NK-92 treated with Interleukin-12 subunit alpha and Interleukin-12 subunit beta, amount 100 ng/mL, for 24 hours (cell line): ENCODE measurements around the gene LHPP.

ENCODE experiments used
- DNase-seq: peaks from one replicate; lab custom pipeline; 2025; lab: John Stamatoyannopoulos, UW

The LHPP gene

DNA sequence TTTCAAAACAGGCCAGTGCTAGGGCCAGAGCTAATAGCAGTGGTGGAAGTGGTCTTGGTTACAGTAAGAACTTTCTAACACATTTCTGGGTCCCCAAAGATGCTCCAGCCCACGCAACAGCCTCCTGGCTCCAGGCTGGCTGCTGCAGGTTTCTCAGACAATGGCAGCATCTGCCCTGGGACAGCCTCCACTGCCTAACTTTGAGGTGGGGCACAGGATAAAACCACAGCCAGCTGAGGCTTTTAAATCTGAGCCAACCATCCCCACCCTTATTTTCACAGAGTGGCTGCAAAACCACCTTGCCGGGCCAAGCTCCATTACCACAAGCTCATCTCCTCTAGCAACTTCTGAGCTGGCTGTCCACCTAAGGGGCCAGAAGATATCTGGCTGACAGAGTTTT, 197.8 kb downstream of the LHPP start:
- peak; percentile 22 for DNase-seq

DNA sequence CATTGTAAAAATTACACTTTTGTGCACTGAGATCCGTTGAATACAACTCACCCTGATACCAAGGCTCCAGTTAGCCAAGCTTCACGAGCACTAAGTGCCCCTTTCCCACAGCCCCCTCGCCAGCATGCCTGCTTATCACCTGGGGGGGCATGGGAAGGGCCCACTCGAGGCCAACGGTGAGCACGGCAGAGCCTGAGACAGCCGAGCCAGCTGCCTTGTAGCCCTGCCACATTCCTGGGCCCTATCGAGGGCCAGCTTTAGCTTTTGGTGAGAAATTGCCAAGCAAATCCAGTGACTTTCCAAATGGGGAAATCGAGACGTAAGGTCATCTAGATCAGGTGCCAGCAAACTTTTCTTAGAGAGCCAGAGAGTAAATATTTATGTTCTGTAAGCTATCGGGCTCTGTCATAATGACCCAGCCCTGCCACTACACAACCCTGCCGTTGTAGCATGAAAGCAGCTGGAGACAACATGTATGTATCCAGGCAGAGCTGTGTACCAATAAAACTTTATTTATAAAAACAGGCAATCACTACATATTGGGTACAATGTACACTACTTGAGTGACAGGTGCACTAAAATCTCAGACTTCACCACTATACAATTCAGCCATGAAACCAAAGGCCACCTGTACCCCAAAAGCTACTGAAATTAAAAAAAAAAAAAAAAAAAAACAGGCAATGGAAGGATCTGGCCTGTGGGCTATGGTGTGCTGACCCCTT, 198.9 kb downstream of the LHPP start:
- no peak for DNase-seq

- no peak for DNase-seq
Measured at GRCh38 chr10:124661660-124662180, 200.1 kb downstream of the LHPP start.

GRCh38 chr10:124663228-124663627, 201.6 kb downstream of the LHPP start:
- DNase-seq: no peak
